SK-N-MC (cell line): ENCODE measurements around the gene ITPKB.

Experiments used
- EZH2 ChIP-seq: fragments of 200-600 bp; sonication (generic); IDR thresholded peaks from one replicate; pipeline ENCODE4 v1.6.1; 2017; ENCODE audit warnings: antibody characterized with exemption
- FOXP2 ChIP-seq: optimal IDR thresholded peaks from 2 replicates; pipeline ENCODE3; 2011; ENCODE audit warnings: mild to moderate bottlenecking, moderate library complexity; ENCODE audit not compliant: insufficient read depth; ENCODE audit errors: extremely low read length, control extremely low read depth
- POLR2AphosphoS5 ChIP-seq: IDR thresholded peaks from 2 replicates; pipeline ENCODE4 v1.6.1; 2012; ENCODE audit warnings: mild to moderate bottlenecking, low read depth, low read length, borderline replicate concordance

DNA sequence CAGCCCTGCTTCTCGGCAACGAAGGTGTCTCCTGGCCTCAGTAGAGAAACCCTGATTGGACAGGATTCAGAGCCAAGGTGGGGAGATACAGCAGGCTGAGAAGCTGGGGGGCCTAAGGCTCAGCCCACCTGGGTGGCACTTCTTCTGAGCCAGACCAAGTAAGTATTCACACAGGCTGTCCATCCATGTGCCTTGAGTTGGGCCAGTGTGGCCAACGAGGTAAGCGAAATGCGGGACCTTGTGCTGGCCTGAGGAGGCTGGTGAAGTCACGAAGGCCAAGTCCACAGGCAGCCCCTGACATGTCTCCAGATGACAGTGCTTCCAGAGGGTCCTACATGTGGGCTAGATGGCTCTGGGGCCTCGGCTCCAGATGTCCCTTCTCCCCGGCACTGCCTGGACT is 91.4 kb downstream of the ITPKB start:
- TF ChIP-seq POLR2AphosphoS5 = no peak
- no peak for TF ChIP-seq EZH2
- no peak for TF ChIP-seq FOXP2
